ENCODE results near the gene TLR5. TPM values are rescaled to one million over a fixed set of nuclear protein-coding genes. Genes with fewer than 3 reads are reported as not detected.

Gene TLR5
- total and polyA plus RNA-seq, 7 experiments from 2014 or later, result 3.1 to 8.0 (median 5.1) TPM; not detected in 1

GRCh38 chr1:223183268-223183862, 40.3 kb upstream of the TLR5 start:
- Histone ChIP-seq H3K27ac (ENCODE audit: low read depth, low read length) (no peak overlapping the region), H3K4me3 (ENCODE audit: low read length) (no peak overlapping the region), H3K9me3 (ENCODE audit: control insufficient read depth in 2 of 3, low read length in 3 of 3) (no peaks in the 10 kb centered on the region), H3K36me3 (ENCODE audit: control insufficient read depth in 2 of 3, insufficient read depth in 3 of 3, low read length in 3 of 3) (no peaks in the 10 kb centered on the region), H3K4me1 (ENCODE audit: control insufficient read depth in 2 of 2, insufficient read depth in 2 of 2, low read length in 2 of 2) (peaks cover 0 to 13% of the 10 kb centered on the region in 2 donors), H3K27me3 (ENCODE audit: control insufficient read depth in 2 of 2, insufficient read depth in 2 of 2, low read length in 2 of 2) (no peaks in the 10 kb centered on the region)
- Mint-ChIP-seq H3K4me1 (peaks cover 0 to 74% (median 68%) of the 10 kb centered on the region in 7 donors), H3K4me3 (peak overlapping the region in 1 of 10 donors; percentile 42), H3K27ac (peak overlapping the region in 1 of 9 donors; percentile 78), H3K36me3 (no peaks in the 10 kb centered on the region), H3K27me3 (peaks cover 0 to 18% (median 0%) of the 10 kb centered on the region in 5 donors), H3K9me3 (peaks cover 0 to 7% (median 0%) of the 10 kb centered on the region in 11 donors)
- POLR2A ChIA-PET, result interaction anchor here (0.6 kb wide), 1 partner anchor 13 kb away, joined by 3 read pairs; no protein-coding TSS in a partner anchor
- intact Hi-C loops (cut with micrococcal nuclease), result no loop called here
- ATAC-seq (peak; percentile 11), DNase-seq (no peak)
- CTCF ChIA-PET, result no interaction called here

GRCh38 chr1:223180731-223181321, 37.8 kb upstream of the TLR5 start:
- H3K36me3 ChIP-seq (ENCODE audit: control insufficient read depth in 2 of 3, insufficient read depth in 3 of 3, low read length in 3 of 3), result no peaks in the 10 kb centered on the region
- Mint-ChIP-seq H3K27ac (peak overlapping the region in 5 of 9 donors; percentile 2 to 78 (median 12)), H3K9me3 (peaks cover 0 to 2% (median 0%) of the 10 kb centered on the region in 11 donors), H3K27me3 (peaks cover 0 to 21% (median 0%) of the 10 kb centered on the region in 5 donors), H3K36me3 (no peaks in the 10 kb centered on the region), H3K4me3 (peak overlapping the region in 5 of 10 donors; percentile 3 to 57 (median 12)), H3K4me1 (peaks cover 0 to 66% (median 56%) of the 10 kb centered on the region in 7 donors)
- H3K9me3 ChIP-seq (ENCODE audit: control insufficient read depth in 2 of 3, low read length in 3 of 3), result no peaks in the 10 kb centered on the region
- peaks cover 0 to 13% of the 10 kb centered on the region in 2 donors for H3K4me1 ChIP-seq (ENCODE audit: control insufficient read depth in 2 of 2, insufficient read depth in 2 of 2, low read length in 2 of 2)
- H3K27me3 ChIP-seq (ENCODE audit: control insufficient read depth in 2 of 2, insufficient read depth in 2 of 2, low read length in 2 of 2), result no peaks in the 10 kb centered on the region
- ChIA-PET CTCF (interaction anchor here (0.5 kb wide), 1 partner anchor 44 kb away, joined by 3 read pairs; no protein-coding TSS in a partner anchor), POLR2A (interaction anchor here (0.7 to 0.8 kb wide), 2 partner anchors 9 to 142 kb away, joined by 3 read pairs; no protein-coding TSS in a partner anchor)
- DNase-seq (no peak), ATAC-seq (peak; percentile 80)
- H3K4me3 ChIP-seq (ENCODE audit: low read length), result no peak overlapping the region
- intact Hi-C loops (cut with micrococcal nuclease), result no loop called here
- H3K27ac ChIP-seq (ENCODE audit: low read depth, low read length), result no peak overlapping the region

GRCh38 chr1:223179786-223180185, 36.7 kb upstream of the TLR5 start:
- CTCF ChIA-PET, result no interaction called here
- DNase-seq, result no peak
- ATAC-seq, result no peak
- no peaks in the 10 kb centered on the region for H3K9me3 ChIP-seq (ENCODE audit: control insufficient read depth in 2 of 3, low read length in 3 of 3)
- Mint-ChIP-seq H3K27me3 (peaks cover 0 to 19% (median 0%) of the 10 kb centered on the region in 5 donors), H3K36me3 (no peaks in the 10 kb centered on the region), H3K27ac (peak overlapping the region in 2 of 9 donors; percentile 28 to 66), H3K9me3 (peaks cover 0 to 2% (median 0%) of the 10 kb centered on the region in 11 donors), H3K4me1 (peaks cover 0 to 63% (median 48%) of the 10 kb centered on the region in 7 donors), H3K4me3 (no peak overlapping the region)
- peaks cover 0 to 13% of the 10 kb centered on the region in 2 donors for H3K4me1 ChIP-seq (ENCODE audit: control insufficient read depth in 2 of 2, insufficient read depth in 2 of 2, low read length in 2 of 2)
- no peaks in the 10 kb centered on the region for H3K27me3 ChIP-seq (ENCODE audit: control insufficient read depth in 2 of 2, insufficient read depth in 2 of 2, low read length in 2 of 2)
- H3K27ac ChIP-seq (ENCODE audit: low read depth, low read length), result no peak overlapping the region
- POLR2A ChIA-PET, result no interaction called here
- intact Hi-C loops (cut with micrococcal nuclease), result no loop called here
- no peak overlapping the region for H3K4me3 ChIP-seq (ENCODE audit: low read length)
- H3K36me3 ChIP-seq (ENCODE audit: control insufficient read depth in 2 of 3, insufficient read depth in 3 of 3, low read length in 3 of 3), result no peaks in the 10 kb centered on the region

GRCh38 chr1:223179280-223179679, 36.2 kb upstream of the TLR5 start:
- DNase-seq (no peak), ATAC-seq (no peak)
- Mint-ChIP-seq H3K9me3 (peaks cover 0 to 2% (median 0%) of the 10 kb centered on the region in 11 donors), H3K27me3 (peaks cover 0 to 19% (median 0%) of the 10 kb centered on the region in 5 donors), H3K4me1 (peaks cover 0 to 58% (median 44%) of the 10 kb centered on the region in 7 donors), H3K27ac (peak overlapping the region in 3 of 9 donors; percentile 28 to 66 (median 33)), H3K4me3 (no peak overlapping the region), H3K36me3 (no peaks in the 10 kb centered on the region)
- ChIA-PET CTCF (no interaction called here), POLR2A (no interaction called here)
- intact Hi-C loops (cut with micrococcal nuclease), result no loop called here
- no peaks in the 10 kb centered on the region for H3K9me3 ChIP-seq (ENCODE audit: control insufficient read depth in 2 of 3, low read length in 3 of 3)
- no peaks in the 10 kb centered on the region for H3K27me3 ChIP-seq (ENCODE audit: control insufficient read depth in 2 of 2, insufficient read depth in 2 of 2, low read length in 2 of 2)
- H3K4me3 ChIP-seq (ENCODE audit: low read length), result no peak overlapping the region
- no peaks in the 10 kb centered on the region for H3K36me3 ChIP-seq (ENCODE audit: control insufficient read depth in 2 of 3, insufficient read depth in 3 of 3, low read length in 3 of 3)
- no peak overlapping the region for H3K27ac ChIP-seq (ENCODE audit: low read depth, low read length)
- H3K4me1 ChIP-seq (ENCODE audit: control insufficient read depth in 2 of 2, insufficient read depth in 2 of 2, low read length in 2 of 2), result peaks cover 0 to 13% of the 10 kb centered on the region in 2 donors

GRCh38 chr1:223177681-223178080, 34.6 kb upstream of the TLR5 start:
- Mint-ChIP-seq H3K4me1 (peaks cover 0 to 45% (median 33%) of the 10 kb centered on the region in 7 donors), H3K36me3 (no peaks in the 10 kb centered on the region), H3K4me3 (no peak overlapping the region), H3K27me3 (peaks cover 0 to 17% (median 0%) of the 10 kb centered on the region in 5 donors), H3K27ac (no peak overlapping the region), H3K9me3 (peaks cover 0 to 2% (median 0%) of the 10 kb centered on the region in 11 donors)
- Histone ChIP-seq H3K4me3 (ENCODE audit: low read length) (no peak overlapping the region), H3K27me3 (ENCODE audit: control insufficient read depth in 2 of 2, insufficient read depth in 2 of 2, low read length in 2 of 2) (no peaks in the 10 kb centered on the region), H3K9me3 (ENCODE audit: control insufficient read depth in 2 of 3, low read length in 3 of 3) (no peaks in the 10 kb centered on the region), H3K4me1 (ENCODE audit: control insufficient read depth in 2 of 2, insufficient read depth in 2 of 2, low read length in 2 of 2) (peaks cover 0 to 13% of the 10 kb centered on the region in 2 donors), H3K36me3 (ENCODE audit: control insufficient read depth in 2 of 3, insufficient read depth in 3 of 3, low read length in 3 of 3) (no peaks in the 10 kb centered on the region), H3K27ac (ENCODE audit: low read depth, low read length) (no peak overlapping the region)
- CTCF ChIA-PET, result no interaction called here
- DNase-seq, result no peak
- ATAC-seq, result peak; percentile 52
- POLR2A ChIA-PET, result interaction anchor here (1.1 kb wide), 1 partner anchor 27 kb away, joined by 3 read pairs; no protein-coding TSS in a partner anchor
- intact Hi-C loops (cut with micrococcal nuclease), result no loop called here

- Mint-ChIP-seq H3K4me1 (peaks cover 0 to 33% (median 25%) of the 10 kb centered on the region in 7 donors), H3K4me3 (no peak overlapping the region), H3K27ac (no peak overlapping the region), H3K36me3 (no peaks in the 10 kb centered on the region), H3K27me3 (peaks cover 0 to 8% (median 0%) of the 10 kb centered on the region in 5 donors), H3K9me3 (peaks cover 0 to 4% (median 0%) of the 10 kb centered on the region in 11 donors)
- Histone ChIP-seq H3K27ac (ENCODE audit: low read depth, low read length) (no peak overlapping the region), H3K9me3 (ENCODE audit: control insufficient read depth in 2 of 3, low read length in 3 of 3) (no peaks in the 10 kb centered on the region), H3K27me3 (ENCODE audit: control insufficient read depth in 2 of 2, insufficient read depth in 2 of 2, low read length in 2 of 2) (no peaks in the 10 kb centered on the region), H3K36me3 (ENCODE audit: control insufficient read depth in 2 of 3, insufficient read depth in 3 of 3, low read length in 3 of 3) (no peaks in the 10 kb centered on the region), H3K4me1 (ENCODE audit: control insufficient read depth in 2 of 2, insufficient read depth in 2 of 2, low read length in 2 of 2) (peaks cover 0 to 13% of the 10 kb centered on the region in 2 donors), H3K4me3 (ENCODE audit: low read length) (no peak overlapping the region)
- DNase-seq, result no peak
- no peak for ATAC-seq
- intact Hi-C loops (cut with micrococcal nuclease), result no loop called here
- ChIA-PET POLR2A (interaction anchor here (1.1 kb wide), 1 partner anchor 26 kb away, joined by 3 read pairs; no protein-coding TSS in a partner anchor), CTCF (no interaction called here)
These were observed 33.4 kb upstream of the TLR5 start for GRCh38 chr1:223176437-223176836.
